Lung (tissue), 12 donors: ENCODE measurements around the gene CCNL2. TPM values are rescaled to one million over a fixed set of nuclear protein-coding genes. Genes with fewer than 3 reads are reported as not detected.
A peak's percentile ranks its signal among the peaks of the same experiment; 100 is the strongest.
"Not testable (repeated sequence)": the region's sequence is repeated elsewhere in the genome, so short reads cannot be mapped to it uniquely, and the experiment has no call there.

Experiments
- ATAC-seq: fragments of 200-7000 bp; cut with Tn5 transposase; one replicate; pipeline ENCODE4 v1.9.1; 2020; ENCODE audit warnings: moderate number of reproducible peaks; ENCODE audit not compliant: insufficient read depth, low FRiP score
- DNase-seq, 3 donors: peaks; one replicate each; pipeline ENCODE4 v3.0.0-alpha.2; 2013 to 2017
- H3K27ac ChIP-seq, 2 donors: one replicate each; pipeline ENCODE4 v1.5.1; 2013; ENCODE audit warnings: mild to moderate bottlenecking in 2 of 2, moderate library complexity in 2 of 2, control low read depth in 1 of 2, inconsistent platforms in 1 of 2, low read depth in 1 of 2, low read length in 1 of 2
- H3K27me3 ChIP-seq, 3 donors: one replicate each; pipeline ENCODE4 v1.5.1; 2013; ENCODE audit warnings: low read length in 2 of 3; ENCODE audit not compliant: control insufficient read depth in 3 of 3, insufficient read depth in 3 of 3
- H3K36me3 ChIP-seq, 4 donors: one replicate each; pipeline ENCODE4 v1.5.1; 2013; ENCODE audit warnings: low read length in 4 of 4, mild to moderate bottlenecking in 1 of 4, moderate library complexity in 1 of 4; ENCODE audit not compliant: control insufficient read depth in 4 of 4, insufficient read depth in 4 of 4
- H3K4me1 ChIP-seq, 5 donors: one replicate each; pipeline ENCODE4 v1.5.1; 2013; ENCODE audit warnings: low read length in 5 of 5, mild to moderate bottlenecking in 2 of 5, moderate library complexity in 1 of 5; ENCODE audit not compliant: control insufficient read depth in 5 of 5, insufficient read depth in 5 of 5
- H3K4me3 ChIP-seq: one replicate; pipeline ENCODE4 v1.5.1; 2013; ENCODE audit warnings: mild to moderate bottlenecking, control low read depth, moderate library complexity
- H3K9ac ChIP-seq, 2 donors: one replicate each; pipeline ENCODE4 v1.5.1; 2013; ENCODE audit warnings: low read length in 2 of 2, control low read depth in 1 of 2; ENCODE audit not compliant: insufficient read depth in 1 of 2
- H3K9me3 ChIP-seq, 4 donors: one replicate each; pipeline ENCODE4 v1.5.1; 2013; ENCODE audit warnings: low read length in 3 of 4, mild to moderate bottlenecking in 1 of 4, moderate library complexity in 1 of 4; ENCODE audit not compliant: control insufficient read depth in 4 of 4, insufficient read depth in 3 of 4
- CTCF ChIP-seq: IDR thresholded peaks from 2 replicates; pipeline ENCODE4 v1.5.1; 2012; ENCODE audit warnings: mild to moderate bottlenecking; ENCODE audit errors: control extremely low read depth, extremely low read depth
- WGBS, 2 donors: extraction: QIAGEN DNeasy Blood & Tissue Kit; methylation state at CpG; one replicate each; pipeline ENCODE4 v1.1.7; 2013; 5-methylcytosine and 5-hydroxymethylcytosine counted together
- polyA plus RNA-seq, 2 donors: library from polyadenylated mRNA; stranded (reverse); fragments of 200-250 nt; gene quantifications; one replicate each; pipeline ENCODE4 v1.2.1, GENCODE V29; 2013
- total RNA-seq, 2 donors: library from RNA; depleted of rRNA in 1 of 2; stranded (reverse); fragments of >200 nt in 1 of 2; gene quantifications; one replicate each; pipeline ENCODE4 v1.2.1, GENCODE V29; 2014 to 2021
- donor health status: control.
- donor health status: control.
- donor health status: Bipolar disorder and iron deficiency.
- donor health status: healthy.
- donor health status: DM: yes; HTN: yes; CAD: no.

CCNL2 gene
- total and polyA plus RNA-seq, 4 donors, result 97.9 to 385 (median 193) TPM

GRCh38 chr1:1419813-1420653 lies 20.9 kb upstream of the CCNL2 start:
- ATAC-seq (peak; percentile 41), DNase-seq (peak in 1 of 3 donors; percentile 58)
- TF ChIP-seq CTCF, result no peak
- Histone ChIP-seq H3K27me3 (no peaks in the 10 kb centered on the region), H3K4me3 (peak overlapping the region; percentile 49), H3K9me3 (peaks cover 0 to 2% (median 0%) of the 10 kb centered on the region in 4 donors), H3K4me1 (peaks cover 0 to 24% (median 0%) of the 10 kb centered on the region in 5 donors), H3K9ac (no peak overlapping the region), H3K27ac (peak overlapping the region in 1 of 2 donors; percentile 83), H3K36me3 (no peaks in the 10 kb centered on the region)
- 10 to 31% methylated on average over 65 to 112 of the region's 112 CpGs for WGBS, 2 donors

- Histone ChIP-seq H3K4me3 (no peak overlapping the region), H3K4me1 (peaks cover 0 to 24% (median 0%) of the 10 kb centered on the region in 5 donors), H3K36me3 (no peaks in the 10 kb centered on the region), H3K27me3 (no peaks in the 10 kb centered on the region), H3K9ac (no peak overlapping the region), H3K9me3 (peaks cover 0 to 2% (median 0%) of the 10 kb centered on the region in 4 donors), H3K27ac (peak overlapping the region in 1 of 2 donors; percentile 83)
- DNase-seq (no peak), ATAC-seq (no peak)
- WGBS, 2 donors, result 79 to 93% methylated on average over 18 to 21 of the region's 21 CpGs
- TF ChIP-seq CTCF, result no peak
These were observed 20.3 kb upstream of the CCNL2 start for GRCh38 chr1:1419363-1419812.

GRCh38 chr1:1418464-1419362 lies 19.6 kb upstream of the CCNL2 start:
- Histone ChIP-seq H3K4me3 (no peak overlapping the region), H3K4me1 (peaks cover 0 to 24% (median 0%) of the 10 kb centered on the region in 5 donors), H3K9ac (no peak overlapping the region), H3K36me3 (no peaks in the 10 kb centered on the region), H3K9me3 (peaks cover 0 to 2% (median 0%) of the 10 kb centered on the region in 4 donors), H3K27me3 (no peaks in the 10 kb centered on the region), H3K27ac (no peak overlapping the region)
- ATAC-seq, result no peak
- WGBS, 2 donors, result 88 to 89% methylated on average over 26 of the region's 26 CpGs
- DNase-seq, result no peak
- TF ChIP-seq CTCF, result no peak

- not testable (repeated sequence) for DNase-seq, ATAC-seq, H3K9ac ChIP-seq, H3K27me3 ChIP-seq, H3K9me3 ChIP-seq, H3K27ac ChIP-seq, H3K4me3 ChIP-seq, H3K36me3 ChIP-seq
- WGBS, 2 donors, result 84 to 87% methylated on average over 25 of the region's 25 CpGs
- H3K4me1 ChIP-seq, result peaks cover 0 to 24% (median 0%) of the 10 kb centered on the region in 5 donors
These were observed 18.8 kb upstream of the CCNL2 start for GRCh38 chr1:1417825-1418463.

- H3K27ac ChIP-seq, H3K36me3 ChIP-seq, H3K4me3 ChIP-seq, DNase-seq, ATAC-seq, H3K9ac ChIP-seq, H3K9me3 ChIP-seq, H3K27me3 ChIP-seq: not testable (repeated sequence)
- peaks cover 0 to 19% (median 0%) of the 10 kb centered on the region in 5 donors for H3K4me1 ChIP-seq
- 77 to 92% methylated on average over 5 of the region's 5 CpGs for WGBS, 2 donors
These were observed 18.3 kb upstream of the CCNL2 start for GRCh38 chr1:1417396-1417795.
